HG03025 (cell line): ENCODE measurements around the gene CPNE5.

Experiments
- ATAC-seq: cut with Tn5 transposase; IDR thresholded peaks from one replicate; pipeline ENCODE4 v1.9.1; 2021; ENCODE audit warnings: mild to moderate bottlenecking, moderate library complexity; ENCODE audit not compliant: unreplicated experiment, low FRiP score

The CPNE5 gene

DNA sequence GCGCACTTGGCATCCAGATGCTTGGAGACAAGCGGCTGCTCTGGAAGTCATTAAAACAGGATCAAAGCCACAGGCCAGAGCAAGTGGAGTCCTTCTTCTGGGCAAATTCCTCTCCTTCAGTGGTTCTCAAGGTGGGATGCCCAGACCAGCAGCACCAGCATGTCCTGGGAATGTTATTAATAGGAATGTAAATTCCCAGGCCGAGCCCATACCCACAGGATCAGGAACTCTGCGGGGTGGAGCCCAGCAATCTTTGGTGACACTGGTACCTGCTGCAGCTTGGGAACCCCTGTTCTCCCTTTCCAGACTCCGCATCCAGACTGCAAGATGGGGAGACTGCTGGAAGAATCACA lies 44.6 kb downstream of the CPNE5 start:
- ATAC-seq: no peak

DNA sequence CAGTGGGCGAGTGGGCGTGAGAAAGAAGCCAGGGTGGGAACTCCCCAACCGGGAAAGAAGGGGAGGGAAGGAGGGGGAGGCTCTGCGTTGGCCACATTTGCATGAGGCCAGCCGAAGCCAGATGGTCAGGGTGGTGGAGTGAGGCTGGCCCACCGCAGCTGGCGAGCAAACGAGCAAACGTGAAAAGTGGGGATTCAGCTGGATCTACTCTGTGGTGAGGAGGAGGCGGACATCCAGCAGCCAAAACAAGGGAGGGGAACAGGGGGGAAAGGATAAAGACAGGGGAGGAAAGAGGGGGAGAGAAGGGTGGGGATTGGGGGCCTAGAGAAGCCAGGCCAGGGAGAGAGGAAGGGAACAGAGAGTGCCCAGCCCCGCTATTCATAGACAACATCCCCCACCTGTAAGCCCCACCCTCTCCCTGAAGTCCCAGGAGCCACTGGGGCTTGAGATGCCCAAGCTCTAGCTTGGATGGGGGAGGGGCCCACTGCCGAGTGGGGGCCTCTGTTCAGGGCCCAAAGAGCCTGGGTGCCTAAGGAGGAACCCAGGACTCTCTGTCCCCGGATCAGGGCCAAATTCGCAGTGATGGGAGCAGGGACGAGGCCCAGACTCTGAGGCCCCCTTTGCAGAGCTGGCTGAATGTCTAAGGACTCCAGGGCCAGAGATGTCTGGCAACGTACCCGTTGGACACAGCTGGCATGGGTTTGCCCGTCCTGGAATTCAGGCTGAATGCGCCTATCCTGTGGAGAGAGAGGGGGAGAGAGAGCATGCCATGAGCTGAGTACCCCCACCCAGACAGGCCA lies 45.1 kb downstream of the CPNE5 start:
- no peak for ATAC-seq

DNA sequence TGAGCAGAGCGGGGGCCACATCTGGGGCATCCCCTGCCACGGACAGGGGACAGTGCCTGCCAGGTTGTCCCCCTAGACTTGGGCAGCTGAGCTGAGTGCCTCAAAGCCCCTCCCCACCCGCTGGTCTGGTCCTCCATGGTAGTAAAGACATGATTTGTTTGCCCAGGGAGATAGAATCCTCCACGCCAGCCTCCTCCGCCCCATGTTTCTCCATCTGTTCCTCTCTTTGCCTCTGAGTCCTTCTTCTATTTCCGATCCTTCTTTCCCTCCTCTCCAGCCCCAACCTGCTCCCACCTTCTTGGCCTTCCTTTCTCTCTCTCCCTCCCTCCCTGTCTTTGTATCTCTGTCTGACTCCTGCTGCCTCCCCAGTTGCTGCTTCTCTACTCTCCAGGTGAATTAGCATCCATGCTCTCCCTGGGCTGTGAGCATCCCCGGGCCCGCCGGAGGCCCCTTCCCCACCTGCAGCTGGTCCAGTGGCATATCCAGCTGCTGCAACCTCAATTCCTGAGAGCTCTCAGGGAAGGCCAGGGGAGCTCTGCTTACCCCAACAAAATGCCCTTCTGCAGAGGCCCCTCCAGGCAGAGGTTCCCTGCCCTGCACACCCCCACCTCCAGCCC lies 45.8 kb downstream of the CPNE5 start:
- no peak for ATAC-seq

DNA sequence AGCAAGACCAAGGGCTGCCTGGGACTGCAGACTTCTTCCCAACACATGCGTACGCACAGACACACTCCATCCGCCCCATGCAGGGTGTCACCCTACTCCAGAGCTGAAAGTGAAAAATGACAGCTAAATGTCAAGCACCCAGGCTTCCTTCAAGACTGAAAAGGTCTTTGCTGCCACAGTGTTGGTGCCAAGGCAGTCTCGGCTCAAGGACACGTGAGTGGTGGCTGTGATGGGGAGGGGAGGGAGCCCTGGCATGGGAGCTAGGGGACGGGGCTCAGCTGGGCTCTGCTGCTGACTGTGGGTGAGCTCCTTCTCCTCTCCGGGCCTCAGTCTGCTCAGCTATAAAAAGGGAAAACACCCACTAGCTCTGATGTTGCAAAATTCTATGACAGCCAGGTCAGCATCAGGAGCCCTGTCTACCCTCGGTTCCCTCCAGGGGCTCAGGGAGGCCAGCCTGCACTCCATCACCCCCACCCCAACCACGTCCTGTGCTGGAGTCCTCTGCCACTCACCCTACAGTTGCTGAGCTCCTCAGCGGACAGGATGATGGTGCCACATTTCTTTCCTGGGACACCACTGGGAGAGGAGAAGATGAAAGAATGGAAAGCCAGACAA lies 47.6 kb downstream of the CPNE5 start:
- ATAC-seq: no peak

DNA sequence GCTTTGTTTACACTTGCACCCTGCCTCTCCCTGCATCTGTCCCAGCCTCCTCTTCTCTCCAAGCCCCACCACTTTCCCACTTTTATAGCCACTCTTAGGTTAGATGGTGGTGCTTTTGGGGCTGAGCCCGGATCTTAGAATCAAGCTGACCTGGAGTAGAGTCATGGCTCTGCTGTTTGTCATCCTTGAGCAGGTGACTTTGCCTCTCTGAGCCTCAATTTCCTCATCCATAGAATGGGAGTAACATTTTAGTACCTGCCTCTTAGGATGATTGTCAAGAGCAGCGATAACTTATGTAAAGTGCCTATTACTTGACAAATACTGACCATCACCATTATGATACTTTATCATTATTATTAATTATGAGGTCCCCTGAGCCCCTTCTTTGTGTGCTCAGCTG lies 48.2 kb downstream of the CPNE5 start:
- ATAC-seq: no peak

DNA sequence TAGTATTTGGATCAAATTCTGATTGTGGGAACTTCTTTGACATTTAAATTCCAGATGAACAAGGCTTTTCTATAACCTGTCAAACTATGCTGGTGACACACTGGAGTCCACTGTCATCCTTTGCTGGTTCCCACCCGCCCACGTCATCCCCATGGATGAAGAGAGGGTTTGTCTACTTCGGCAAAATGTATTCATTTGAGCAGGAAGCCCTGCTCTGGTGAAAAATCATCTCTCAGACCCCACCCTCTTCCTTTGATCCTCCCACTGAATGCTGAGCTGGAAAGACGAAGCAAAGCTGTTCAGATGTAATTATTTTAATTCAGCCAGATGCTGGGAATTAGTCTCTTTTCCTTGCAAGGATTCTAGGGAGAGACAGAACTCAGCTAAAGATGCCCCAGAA lies 50.5 kb downstream of the CPNE5 start:
- ATAC-seq: no peak

DNA sequence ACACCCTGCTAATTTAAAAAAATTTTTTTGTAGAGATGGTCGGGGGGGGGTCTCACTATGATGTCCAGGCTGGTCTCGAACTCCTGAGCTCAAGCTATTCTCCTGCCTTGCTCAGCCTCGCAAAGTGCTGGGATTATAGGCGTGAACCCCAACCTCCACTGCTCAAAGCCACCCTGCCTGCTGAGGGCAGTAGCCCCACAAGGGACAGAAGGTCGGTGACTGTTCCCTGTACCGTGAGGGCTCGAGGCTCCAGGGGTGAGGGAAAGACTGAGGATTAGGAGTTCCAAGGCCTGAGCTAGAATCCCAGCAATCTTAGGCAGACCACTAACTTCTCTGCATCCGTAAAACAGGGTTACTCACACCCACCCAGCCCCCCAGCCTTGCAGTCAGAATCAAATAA lies 51.1 kb downstream of the CPNE5 start:
- no peak for ATAC-seq

DNA sequence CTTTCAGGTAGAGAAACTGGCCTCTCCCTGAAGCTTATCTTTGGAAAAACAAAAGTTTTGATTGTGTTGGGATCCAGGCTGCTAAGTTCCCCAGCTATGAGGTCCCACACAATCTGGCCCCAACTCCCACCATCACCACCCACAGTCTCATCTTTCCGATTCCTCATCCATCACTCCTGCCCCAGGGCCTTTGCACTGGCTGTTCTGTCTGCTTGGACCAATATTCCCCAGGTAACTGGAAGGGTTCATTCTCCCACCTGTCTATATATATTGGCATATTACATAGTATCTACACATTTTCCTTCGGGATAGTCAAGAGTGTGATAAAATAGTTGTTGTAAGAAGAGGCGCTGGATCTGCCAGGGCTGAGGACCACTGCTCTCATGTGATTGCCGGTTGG lies 52.0 kb downstream of the CPNE5 start:
- ATAC-seq: no peak

DNA sequence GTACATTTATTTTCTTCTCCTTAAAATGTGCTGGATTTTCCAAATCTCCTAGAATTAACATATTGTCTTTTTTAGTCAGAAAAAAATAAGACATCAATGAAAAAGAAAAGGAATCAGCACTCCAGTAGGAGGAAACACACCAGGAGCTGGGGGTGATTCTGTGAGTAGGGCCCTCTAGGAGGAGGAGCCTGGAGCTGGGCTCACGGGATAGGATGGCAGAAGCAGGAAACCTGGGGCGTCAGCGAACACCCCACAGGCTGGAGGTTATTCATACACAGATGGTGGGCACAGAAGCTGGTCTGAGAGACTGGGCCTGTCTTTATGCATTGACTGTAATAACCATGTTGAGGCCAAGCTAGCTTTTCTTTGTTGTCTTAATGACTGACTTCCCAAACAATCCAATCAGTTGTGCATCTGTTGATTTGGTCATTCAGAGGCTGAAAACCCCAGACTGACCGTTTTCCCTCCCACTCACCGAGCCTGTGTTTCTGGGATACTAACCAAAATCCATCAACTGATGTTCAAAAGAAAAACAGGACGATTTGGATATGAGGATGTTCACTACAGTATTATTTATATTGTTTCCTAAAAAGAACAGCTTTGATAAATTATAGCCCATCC lies 53.1 kb downstream of the CPNE5 start:
- ATAC-seq: no peak

DNA sequence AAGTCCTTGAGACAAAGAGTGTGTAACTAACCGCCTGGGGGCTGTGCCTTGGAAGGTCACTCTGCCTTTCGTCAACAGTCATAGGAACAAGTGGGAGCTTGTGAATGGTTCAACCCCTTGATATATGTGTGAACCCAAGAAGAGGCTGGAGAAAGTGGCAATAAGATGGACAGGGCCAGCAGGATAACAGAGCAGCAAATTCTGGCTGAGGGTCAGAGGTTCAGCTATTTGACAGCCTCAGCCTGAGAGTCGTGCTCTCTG lies 54.9 kb downstream of the CPNE5 start:
- no peak for ATAC-seq

DNA sequence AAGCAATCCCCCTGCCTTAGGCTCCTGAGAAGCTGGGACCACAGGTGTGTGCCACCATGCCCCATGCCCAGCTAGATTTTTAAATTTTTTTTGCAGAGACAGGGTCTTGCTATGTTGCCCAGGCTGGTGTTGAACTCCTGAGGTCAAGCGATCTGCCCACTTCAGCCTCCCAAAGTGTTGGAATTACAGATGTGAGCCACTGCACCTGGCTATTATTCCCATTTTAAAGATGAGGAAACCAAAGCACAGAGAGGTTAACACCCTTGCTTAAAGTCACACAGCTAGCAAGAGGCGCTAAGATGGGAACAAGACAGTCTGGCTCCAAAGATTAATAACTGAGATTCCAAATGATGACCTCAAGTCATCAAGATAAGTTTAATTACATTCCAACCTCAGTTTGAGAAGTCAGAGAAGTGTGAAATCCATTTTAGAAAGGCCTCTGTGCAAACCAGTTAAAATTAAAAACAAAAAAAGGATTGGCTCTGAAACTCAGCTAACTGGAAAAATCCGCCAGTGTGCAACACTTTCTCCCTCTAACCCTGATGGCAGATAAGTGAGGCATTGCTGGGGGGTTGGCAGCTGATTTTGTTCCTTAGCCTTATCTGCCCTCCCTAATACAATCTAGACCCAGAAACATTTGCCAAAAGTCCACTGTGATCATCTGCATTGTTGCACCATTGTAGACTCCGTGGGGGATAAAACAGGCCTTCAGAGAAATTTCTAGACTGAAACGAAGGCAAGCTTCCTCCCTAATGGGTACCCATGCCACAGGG lies 55.5 kb downstream of the CPNE5 start:
- ATAC-seq: no peak

DNA sequence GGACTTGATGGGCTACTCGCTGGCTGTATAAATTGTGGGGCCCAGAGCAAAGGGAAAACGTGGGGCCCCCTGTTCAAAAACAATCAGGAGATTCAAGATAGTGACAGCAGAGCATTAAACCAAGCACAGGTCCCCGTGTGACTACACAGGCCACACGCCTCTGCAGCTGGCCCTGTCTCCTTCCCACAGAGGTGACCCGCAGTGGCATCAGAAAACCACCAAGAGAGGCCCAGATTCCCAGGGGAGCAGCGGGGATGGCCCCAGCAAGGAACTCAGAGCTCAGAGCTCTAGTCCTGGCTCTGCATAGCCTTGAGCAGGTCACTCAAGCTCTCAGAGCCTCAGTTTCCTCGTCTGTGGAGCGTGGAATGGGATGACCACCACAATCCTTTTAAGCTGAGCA lies 57.6 kb downstream of the CPNE5 start:
- no peak for ATAC-seq

DNA sequence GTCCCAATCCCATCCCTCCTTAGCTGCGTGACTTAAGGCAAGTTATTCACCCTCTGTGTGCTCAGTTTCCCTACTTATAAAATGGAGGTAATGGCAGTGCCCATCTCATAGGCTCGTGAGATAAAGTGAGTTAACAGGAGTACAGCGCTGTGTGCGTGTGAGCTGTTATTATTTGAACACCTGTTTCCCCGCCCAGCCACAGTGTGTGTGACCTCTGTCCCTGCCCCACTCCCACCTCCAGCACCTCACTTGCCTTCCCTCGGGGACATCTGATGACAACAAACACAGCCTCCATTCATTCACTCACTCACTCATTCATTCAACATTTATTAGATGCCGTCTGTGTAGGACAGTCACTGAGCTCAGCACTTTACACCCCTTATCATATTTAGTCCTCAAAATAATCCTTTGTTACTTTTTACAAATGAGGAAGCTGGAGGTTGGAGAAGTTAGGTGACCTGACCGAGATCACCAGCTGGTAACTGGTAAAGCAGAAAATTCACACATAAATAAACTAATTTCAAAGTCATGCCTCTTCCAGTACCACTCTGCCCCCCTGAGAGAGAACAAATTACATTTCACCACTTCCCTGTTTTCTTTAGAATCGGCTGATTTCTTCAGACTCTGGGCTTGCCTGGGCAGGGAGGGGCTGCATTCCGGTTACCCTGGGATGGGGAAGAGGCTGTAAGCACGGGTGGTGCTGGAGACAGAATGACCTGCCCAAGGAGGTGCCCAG lies 58.6 kb downstream of the CPNE5 start:
- no peak for ATAC-seq

DNA sequence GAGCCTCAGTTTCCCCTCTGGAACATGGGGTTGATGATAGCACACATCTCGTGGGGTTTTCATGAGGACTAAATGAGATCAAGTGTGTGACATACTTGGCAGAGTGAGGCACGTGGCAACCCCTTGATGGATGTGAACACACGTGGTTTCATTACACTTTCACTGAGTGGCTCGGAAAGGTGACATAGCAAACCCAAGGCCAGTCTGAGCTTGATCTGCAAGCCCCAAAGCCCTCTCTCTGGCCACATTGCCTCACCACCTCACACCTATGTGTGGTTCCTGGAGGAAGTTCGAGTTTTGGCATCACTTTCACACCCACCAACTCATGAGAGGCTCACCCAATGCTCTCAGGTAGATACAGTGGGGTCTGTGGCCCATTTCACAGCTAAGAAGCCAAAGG lies 60.0 kb downstream of the CPNE5 start:
- ATAC-seq: no peak

DNA sequence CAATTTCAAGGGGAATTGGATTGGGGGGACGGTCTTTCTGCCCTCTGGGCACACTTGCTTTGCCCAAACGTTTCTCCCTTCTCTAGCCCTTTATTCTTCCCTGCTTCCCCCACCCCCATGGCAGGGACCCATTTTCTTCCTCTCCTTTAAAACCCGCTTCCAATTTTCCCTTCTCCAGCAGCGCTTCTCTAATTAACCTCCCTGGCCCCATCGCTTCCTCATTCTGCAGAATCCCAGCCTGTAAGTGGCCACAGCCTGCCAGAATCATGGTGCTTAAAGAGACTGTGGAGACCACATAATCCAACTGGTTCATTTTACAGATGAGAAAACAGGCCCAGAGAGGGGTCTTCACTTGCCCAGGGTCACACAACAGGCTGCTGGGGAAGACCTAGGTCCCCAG lies 61.4 kb downstream of the CPNE5 start:
- ATAC-seq: no peak

DNA sequence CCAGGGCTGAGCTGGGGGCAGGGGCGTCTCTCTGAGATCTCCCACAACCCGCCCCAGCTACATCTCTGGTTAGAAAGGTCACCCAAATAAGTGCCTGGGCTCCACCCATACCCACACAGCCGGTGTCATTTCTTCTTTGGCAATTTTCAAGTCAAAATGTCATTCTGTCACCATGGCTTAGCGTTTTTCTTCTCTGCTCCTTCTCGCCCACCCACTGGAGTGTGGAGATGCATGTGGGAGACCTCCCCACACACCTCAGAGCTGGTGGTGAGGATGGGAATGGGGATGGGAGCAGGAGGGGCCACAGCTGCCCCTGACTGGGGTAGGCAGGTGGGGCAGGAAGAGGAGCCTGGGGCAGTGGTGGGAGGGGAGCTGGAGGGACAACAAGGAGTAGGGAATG lies 63.1 kb downstream of the CPNE5 start:
- ATAC-seq: no peak

DNA sequence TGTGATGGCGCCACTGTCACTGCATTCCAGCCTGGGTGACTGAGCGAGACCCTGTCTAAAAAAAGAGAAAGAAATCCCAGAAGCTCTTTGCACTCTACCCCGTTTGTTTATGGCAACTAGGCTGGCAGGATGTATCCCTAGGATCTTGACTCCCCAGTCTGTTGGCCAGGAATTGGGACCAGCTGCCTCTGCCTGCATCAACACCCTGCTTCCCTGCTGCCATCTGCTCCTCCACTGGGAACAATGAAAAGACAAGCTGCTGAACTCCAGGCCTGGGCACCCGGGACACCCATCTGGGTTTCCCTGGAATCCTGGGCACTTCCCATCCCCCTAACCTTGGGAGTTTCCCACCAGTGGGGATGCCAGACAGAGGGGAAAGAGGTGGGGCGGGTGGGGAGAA lies 64.9 kb downstream of the CPNE5 start:
- no peak for ATAC-seq

DNA sequence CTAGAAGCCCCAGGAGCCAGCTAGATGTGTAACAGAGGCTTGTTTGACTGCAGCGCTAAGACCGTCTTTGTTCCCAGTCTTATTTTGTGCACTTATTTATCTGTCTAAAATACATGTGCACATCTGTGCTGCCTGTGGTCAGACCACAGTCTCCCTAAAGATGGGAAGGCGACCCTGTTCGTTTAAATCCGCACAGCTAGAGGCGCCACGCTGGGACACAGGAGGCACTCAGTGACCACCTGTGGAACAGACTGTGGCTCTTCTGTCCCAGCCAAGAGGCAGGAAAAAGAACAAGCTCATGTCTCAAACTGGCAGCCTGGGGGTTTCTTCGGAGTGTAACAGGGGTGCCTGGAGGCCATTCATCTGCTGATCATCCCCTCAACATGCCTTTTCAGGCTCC lies 66.8 kb downstream of the CPNE5 start:
- no peak for ATAC-seq

DNA sequence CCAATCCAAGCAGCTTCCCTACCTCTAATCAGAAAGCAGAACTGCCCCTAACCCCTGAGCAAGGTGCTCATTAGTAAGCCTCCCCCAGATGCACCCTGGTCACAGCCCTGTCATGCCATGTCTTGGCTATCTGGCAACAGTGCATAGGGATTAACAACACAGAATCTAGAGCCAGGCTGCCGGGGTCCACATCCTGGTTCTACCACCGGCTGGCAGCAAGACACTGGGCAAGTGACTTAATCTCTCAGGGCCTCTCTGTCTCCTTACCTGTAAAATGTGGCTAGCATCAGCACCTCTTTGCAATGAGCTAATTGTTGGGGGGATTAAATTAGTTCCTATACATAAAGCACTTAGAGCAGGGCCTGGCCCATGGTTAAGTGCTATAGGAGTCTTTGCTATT lies 68.1 kb downstream of the CPNE5 start:
- ATAC-seq: no peak

DNA sequence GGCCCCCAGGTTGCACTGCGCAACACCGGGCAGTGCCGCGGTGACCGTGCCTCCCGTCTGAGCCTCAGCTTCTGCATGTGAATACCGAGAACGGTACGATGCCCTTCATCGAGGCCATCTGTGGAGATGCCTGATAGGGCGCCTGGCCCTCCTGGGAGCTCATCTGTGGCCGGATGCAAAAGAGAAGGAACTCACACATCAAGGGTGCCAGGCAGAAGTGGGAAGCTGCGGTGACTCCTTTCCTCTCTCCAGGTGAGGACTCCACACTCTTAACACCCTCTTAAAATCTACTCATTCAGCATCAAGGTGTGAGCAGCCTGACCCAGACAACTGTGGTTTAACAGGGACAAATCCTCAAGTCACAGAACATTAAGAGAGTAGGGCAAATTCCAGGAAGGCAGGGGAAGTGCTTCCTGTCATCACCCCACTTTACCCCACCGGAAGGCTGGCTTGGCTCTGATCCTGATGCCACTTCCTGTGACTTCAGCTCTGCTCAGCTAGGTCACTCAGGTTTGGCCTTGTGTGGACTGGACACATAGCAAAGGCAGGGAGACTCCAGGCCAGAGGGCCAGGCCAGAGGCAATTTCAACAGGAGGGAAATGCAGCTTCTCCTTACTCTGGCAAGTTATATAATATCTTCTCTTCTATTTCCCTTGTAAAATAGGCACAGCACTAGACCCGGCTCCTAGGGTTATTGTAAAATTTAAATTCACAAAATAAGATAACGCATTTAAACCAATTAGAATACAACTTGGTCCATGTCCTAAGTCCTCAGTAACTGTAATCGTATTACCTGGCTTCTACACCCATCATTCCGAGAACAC lies 69.4 kb downstream of the CPNE5 start:
- ATAC-seq: no peak
